Measurements from ENCODE around the gene CYP4F2. TPM values are rescaled to one million over a fixed set of nuclear protein-coding genes. Genes with fewer than 3 reads are reported as not detected.

CYP4F2 gene
- 0.10 to 0.43 TPM in 2 of 5 replicates, not detected in the others for total RNA-seq (2022; extraction: Qiagen RNA extraction; ENCODE audit: low read depth)

GRCh38 chr19:15897738-15898276, at the start of gene CYP4F2:
Gene CYP4F2 (minus strand): TSS chr19:15898074. CDS start chr19:15897611, 463 bp downstream.

GRCh38 chr19:15934332-15935078, 36.6 kb upstream of the CYP4F2 start, which contains the start of gene CYP4F11:
Gene CYP4F11 (minus strand): TSS chr19:15934529. CDS start chr19:15934408, 121 bp downstream.

Other genes starting within 250 kb of the CYP4F2 start
- 1.4 to 2.4 TPM (median 2.1 TPM) in 5 replicates for gene CYP4F12, start 225.0 kb downstream of the CYP4F2 start, total RNA-seq (2022; extraction: Qiagen RNA extraction; ENCODE audit: low read depth)
- gene OR10H2, start 170.1 kb downstream of the CYP4F2 start, total RNA-seq (2022; extraction: Qiagen RNA extraction; ENCODE audit: low read depth), result not detected in 5 replicates
- not detected in 5 replicates for gene OR10H3, start 160.1 kb downstream of the CYP4F2 start, total RNA-seq (2022; extraction: Qiagen RNA extraction; ENCODE audit: low read depth)
- gene OR10H5, start 110.4 kb downstream of the CYP4F2 start, total RNA-seq (2022; extraction: Qiagen RNA extraction; ENCODE audit: low read depth), result not detected in 5 replicates
- not detected in 5 replicates for gene OR10H1, start 82.4 kb downstream of the CYP4F2 start, total RNA-seq (2022; extraction: Qiagen RNA extraction; ENCODE audit: low read depth)
- gene CYP4F11, start 36.5 kb upstream of the CYP4F2 start, total RNA-seq (2022; extraction: Qiagen RNA extraction; ENCODE audit: low read depth), result 5.7 to 8.0 TPM (median 6.7 TPM) in 5 replicates
- gene OR10H4, start 50.9 kb upstream of the CYP4F2 start, total RNA-seq (2022; extraction: Qiagen RNA extraction; ENCODE audit: low read depth), result not detected in 5 replicates
- gene TPM4, start 178.4 kb upstream of the CYP4F2 start, total RNA-seq (2022; extraction: Qiagen RNA extraction; ENCODE audit: low read depth), result 322 to 485 TPM (median 431 TPM) in 5 replicates
- gene RAB8A, start 213.8 kb upstream of the CYP4F2 start, total RNA-seq (2022; extraction: Qiagen RNA extraction; ENCODE audit: low read depth), result 41.6 to 86.5 TPM (median 44.3 TPM) in 5 replicates
- gene HSH2D, start 245.6 kb upstream of the CYP4F2 start, total RNA-seq (2022; extraction: Qiagen RNA extraction; ENCODE audit: low read depth), result 0.09 TPM in 1 of 5 replicates, not detected in the others

All from A549 treated with RU486 at 1 μM for 4 hours (cell line).